Astrocyte (in vitro differentiated cells and primary cell): ENCODE results near the gene ABCC3. TPM values are rescaled to one million over a fixed set of nuclear protein-coding genes. Genes with fewer than 3 reads are reported as not detected.

Experiments
- DNase-seq: peaks from one replicate; pipeline ENCODE4 v3.0.0-alpha.2; 2010; ENCODE audit warnings: low read depth
- FAIRE-seq: peaks from 2 replicates; lab custom pipeline; 2011; peaks lifted over from hg19 to GRCh38; lab: Jason Lieb, UNC
- H2AFZ ChIP-seq: 2 replicates; pipeline ENCODE4 v1.6.0; 2012; ENCODE audit warnings: low read depth, low read length, inconsistent platforms
- H3K27ac ChIP-seq: 2 replicates; pipeline ENCODE4 v1.5.1; 2011; ENCODE audit warnings: low read depth, low read length, inconsistent platforms
- H3K27me3 ChIP-seq: 2 replicates; pipeline ENCODE4 v1.6.0; 2011; ENCODE audit warnings: low read length, inconsistent platforms; ENCODE audit not compliant: insufficient read depth
- H3K36me3 ChIP-seq: 2 replicates; pipeline ENCODE4 v1.5.1; 2011; ENCODE audit warnings: low read length, inconsistent platforms; ENCODE audit not compliant: insufficient read depth
- H3K4me1 ChIP-seq: 2 replicates; pipeline ENCODE4 v1.5.1; 2011; ENCODE audit warnings: low read length, inconsistent platforms; ENCODE audit not compliant: insufficient read depth
- H3K4me2 ChIP-seq: 2 replicates; pipeline ENCODE4 v1.6.0; 2012; ENCODE audit warnings: low read length, inconsistent platforms
- H3K4me3 ChIP-seq: 2 replicates; pipeline ENCODE4 v1.5.1; 2011; ENCODE audit warnings: low read depth, mild to moderate bottlenecking, low read length, inconsistent platforms; ENCODE audit not compliant: insufficient read depth
- H3K79me2 ChIP-seq: 2 replicates; pipeline ENCODE4 v1.6.0; 2012; ENCODE audit warnings: mild to moderate bottlenecking, low read length, inconsistent platforms; ENCODE audit not compliant: insufficient read depth
- H3K9ac ChIP-seq: 2 replicates; pipeline ENCODE4 v1.6.0; 2012; ENCODE audit warnings: mild to moderate bottlenecking, low read length, inconsistent platforms
- H3K9me3 ChIP-seq: 2 replicates; pipeline ENCODE4 v1.5.1; 2012; ENCODE audit warnings: low read depth, mild to moderate bottlenecking, low read length, inconsistent platforms; ENCODE audit not compliant: insufficient read depth
- H4K20me1 ChIP-seq: 2 replicates; pipeline ENCODE4 v1.6.0; 2012; ENCODE audit warnings: low read length, inconsistent platforms; ENCODE audit not compliant: insufficient read depth
- H3K27ac Mint-ChIP-seq: one replicate; pipeline ENCODE4 v1.8.0; 2021; ENCODE audit warnings: mild to moderate bottlenecking, mixed read lengths; ENCODE audit not compliant: unreplicated experiment
- H3K27me3 Mint-ChIP-seq: one replicate; pipeline ENCODE4 v1.8.0; 2021; ENCODE audit warnings: low read depth, mixed read lengths; ENCODE audit not compliant: unreplicated experiment
- H3K36me3 Mint-ChIP-seq: one replicate; pipeline ENCODE4 v1.8.0; 2021; ENCODE audit warnings: low read depth, mixed read lengths; ENCODE audit not compliant: unreplicated experiment
- H3K4me1 Mint-ChIP-seq: one replicate; pipeline ENCODE4 v1.8.0; 2021; ENCODE audit warnings: low read depth, mixed read lengths; ENCODE audit not compliant: unreplicated experiment
- H3K4me3 Mint-ChIP-seq: one replicate; pipeline ENCODE4 v1.8.0; 2021; ENCODE audit warnings: mild to moderate bottlenecking, moderate library complexity, mixed read lengths; ENCODE audit not compliant: unreplicated experiment
- H3K9me3 Mint-ChIP-seq: one replicate; pipeline ENCODE4 v1.8.0; 2021; ENCODE audit warnings: mild to moderate bottlenecking, mixed read lengths; ENCODE audit not compliant: unreplicated experiment
- CTCF ChIP-seq: IDR thresholded peaks from 2 replicates; pipeline ENCODE4 v1.5.1; 2011; ENCODE audit warnings: low read depth, mild to moderate bottlenecking, inconsistent platforms, low read length, moderate library complexity; ENCODE audit not compliant: insufficient read depth
- EZH2 ChIP-seq: IDR thresholded peaks from 2 replicates; pipeline ENCODE4 v1.6.1; 2012; ENCODE audit warnings: mild to moderate bottlenecking, low read length, inconsistent platforms; ENCODE audit not compliant: insufficient read depth
- total RNA-seq: library from RNA; stranded (reverse); gene quantifications from 2 replicates; pipeline ENCODE4 v1.2.1, GENCODE V29; 2021

Gene ABCC3
- total RNA-seq, 1 donor from 2014 or later, result 0.41 TPM

- Histone ChIP-seq H3K4me3 (no peak overlapping the region), H3K27ac (no peak overlapping the region), H4K20me1 (no peaks in the 10 kb centered on the region), H3K79me2 (no peaks in the 10 kb centered on the region), H3K36me3 (no peaks in the 10 kb centered on the region), H3K4me2 (no peak overlapping the region), H3K9ac (no peak overlapping the region), H2AFZ (no peak overlapping the region), H3K9me3 (no peaks in the 10 kb centered on the region), H3K27me3 (no peaks in the 10 kb centered on the region), H3K4me1 (no peaks in the 10 kb centered on the region)
- Mint-ChIP-seq H3K27ac (no peak overlapping the region), H3K4me1 (no peaks in the 10 kb centered on the region), H3K27me3 (peaks cover 14% of the 10 kb centered on the region), H3K36me3 (no peaks in the 10 kb centered on the region), H3K9me3 (peaks cover 2% of the 10 kb centered on the region), H3K4me3 (peak overlapping the region; percentile 35)
- TF ChIP-seq CTCF, result no peak
- TF ChIP-seq EZH2, result no peak
- no peak for FAIRE-seq
- no peak for DNase-seq
These were observed 12.5 kb downstream of the ABCC3 start for GRCh38 chr17:50647187-50647586.

- Mint-ChIP-seq H3K9me3 (peaks cover 2% of the 10 kb centered on the region), H3K27ac (no peak overlapping the region), H3K4me1 (no peaks in the 10 kb centered on the region), H3K36me3 (no peaks in the 10 kb centered on the region), H3K27me3 (peaks cover 12% of the 10 kb centered on the region), H3K4me3 (no peak overlapping the region)
- Histone ChIP-seq H3K27ac (no peak overlapping the region), H3K4me1 (no peaks in the 10 kb centered on the region), H3K4me3 (no peak overlapping the region), H3K36me3 (no peaks in the 10 kb centered on the region), H3K79me2 (no peaks in the 10 kb centered on the region), H2AFZ (no peak overlapping the region), H3K4me2 (no peak overlapping the region), H3K27me3 (no peaks in the 10 kb centered on the region), H3K9me3 (no peaks in the 10 kb centered on the region), H3K9ac (no peak overlapping the region), H4K20me1 (no peaks in the 10 kb centered on the region)
- no peak for TF ChIP-seq EZH2
- no peak for TF ChIP-seq CTCF
- DNase-seq (no peak), FAIRE-seq (no peak)
These were observed 14.6 kb downstream of the ABCC3 start for GRCh38 chr17:50649042-50649908.

GRCh38 chr17:50651661-50652060 is 17.0 kb downstream of the ABCC3 start:
- Histone ChIP-seq H3K9me3 (no peaks in the 10 kb centered on the region), H3K36me3 (no peaks in the 10 kb centered on the region), H3K79me2 (no peaks in the 10 kb centered on the region), H2AFZ (no peak overlapping the region), H3K4me2 (no peak overlapping the region), H3K4me3 (no peak overlapping the region), H4K20me1 (no peaks in the 10 kb centered on the region), H3K9ac (no peak overlapping the region), H3K27me3 (no peaks in the 10 kb centered on the region), H3K27ac (no peak overlapping the region), H3K4me1 (no peaks in the 10 kb centered on the region)
- TF ChIP-seq CTCF (no peak), EZH2 (no peak)
- DNase-seq (no peak), FAIRE-seq (no peak)
- Mint-ChIP-seq H3K4me3 (no peak overlapping the region), H3K9me3 (no peaks in the 10 kb centered on the region), H3K36me3 (no peaks in the 10 kb centered on the region), H3K27ac (no peak overlapping the region), H3K27me3 (peaks cover 12% of the 10 kb centered on the region), H3K4me1 (no peaks in the 10 kb centered on the region)
